Kidney epithelial cell (primary cell): ENCODE data around the gene ZNF793. TPM values are rescaled to one million over a fixed set of nuclear protein-coding genes. Genes with fewer than 3 reads are reported as not detected.
A peak's percentile ranks its signal among the peaks of the same experiment; 100 is the strongest.

ENCODE experiments used
- DNase-seq: peaks from one replicate; pipeline ENCODE4 v3.0.0-alpha.2; 2010; ENCODE audit warnings: low read depth
- H3K27me3 ChIP-seq: 2 replicates; pipeline ENCODE4 v1.6.0; 2011; ENCODE audit warnings: low read length; ENCODE audit not compliant: control insufficient read depth, insufficient read depth
- H3K36me3 ChIP-seq: 2 replicates; pipeline ENCODE4 v1.5.1; 2011; ENCODE audit warnings: low read length; ENCODE audit not compliant: control insufficient read depth, insufficient read depth
- H3K4me3 ChIP-seq: 2 replicates; pipeline ENCODE4 v1.5.1; 2011; ENCODE audit warnings: low read depth, mild to moderate bottlenecking, control low read depth, low read length
- total RNA-seq: library from RNA; depleted of rRNA; stranded (reverse); fragments of >200 nt; gene quantifications from 2 replicates; pipeline ENCODE4 v1.2.3, GENCODE V29; 2015
- TF ChIP-seq, protein P1 (sequence below): IDR thresholded peaks from 2 replicates; pipeline ENCODE4 v1.5.1; 2011; ENCODE audit warnings: mild to moderate bottlenecking, moderate library complexity, low read length, control low read depth, inconsistent platforms; ENCODE audit not compliant: insufficient read depth, poor library complexity, severe bottlenecking

The ZNF793 gene
- total RNA-seq, 1 donor from 2014 or later: 7.7 TPM

GRCh38 chr19:37470216-37470615, 36.5 kb upstream of the ZNF793 start:
- DNase-seq: no peak
- TF ChIP-seq, protein P1, sequence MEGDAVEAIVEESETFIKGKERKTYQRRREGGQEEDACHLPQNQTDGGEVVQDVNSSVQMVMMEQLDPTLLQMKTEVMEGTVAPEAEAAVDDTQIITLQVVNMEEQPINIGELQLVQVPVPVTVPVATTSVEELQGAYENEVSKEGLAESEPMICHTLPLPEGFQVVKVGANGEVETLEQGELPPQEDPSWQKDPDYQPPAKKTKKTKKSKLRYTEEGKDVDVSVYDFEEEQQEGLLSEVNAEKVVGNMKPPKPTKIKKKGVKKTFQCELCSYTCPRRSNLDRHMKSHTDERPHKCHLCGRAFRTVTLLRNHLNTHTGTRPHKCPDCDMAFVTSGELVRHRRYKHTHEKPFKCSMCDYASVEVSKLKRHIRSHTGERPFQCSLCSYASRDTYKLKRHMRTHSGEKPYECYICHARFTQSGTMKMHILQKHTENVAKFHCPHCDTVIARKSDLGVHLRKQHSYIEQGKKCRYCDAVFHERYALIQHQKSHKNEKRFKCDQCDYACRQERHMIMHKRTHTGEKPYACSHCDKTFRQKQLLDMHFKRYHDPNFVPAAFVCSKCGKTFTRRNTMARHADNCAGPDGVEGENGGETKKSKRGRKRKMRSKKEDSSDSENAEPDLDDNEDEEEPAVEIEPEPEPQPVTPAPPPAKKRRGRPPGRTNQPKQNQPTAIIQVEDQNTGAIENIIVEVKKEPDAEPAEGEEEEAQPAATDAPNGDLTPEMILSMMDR: no peak
- H3K36me3 ChIP-seq: no peaks in the 10 kb centered on the region
- no peak overlapping the region for H3K4me3 ChIP-seq
- no peaks in the 10 kb centered on the region for H3K27me3 ChIP-seq

DNA sequence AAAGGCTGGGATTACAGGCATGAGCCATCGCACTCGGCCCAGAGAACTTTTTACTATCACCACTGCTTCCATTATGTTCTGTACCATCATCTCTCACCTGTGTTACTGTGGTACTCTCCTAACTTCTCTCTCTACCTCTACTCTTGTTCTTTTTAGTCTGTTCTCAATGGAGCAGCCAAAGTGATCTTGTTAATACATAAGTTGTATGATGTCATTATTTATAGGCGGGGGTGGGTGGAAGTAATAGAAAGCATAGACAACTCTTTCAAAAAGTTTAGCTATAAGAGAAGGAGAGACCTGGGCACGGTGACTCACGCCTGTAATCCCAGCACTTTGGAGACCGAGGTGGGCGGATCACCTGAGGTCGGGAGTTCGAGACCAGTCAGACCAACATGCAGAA, 34.6 kb upstream of the ZNF793 start:
- Histone ChIP-seq H3K36me3 (peaks cover 2% of the 10 kb centered on the region), H3K27me3 (no peaks in the 10 kb centered on the region), H3K4me3 (no peak overlapping the region)
- TF ChIP-seq, protein P1: no peak
- DNase-seq: no peak

- DNase-seq: no peak
- Histone ChIP-seq H3K36me3 (peaks cover 2% of the 10 kb centered on the region), H3K4me3 (no peak overlapping the region), H3K27me3 (no peaks in the 10 kb centered on the region)
- TF ChIP-seq, protein P1: no peak
Observed at GRCh38 chr19:37484406-37485168, 22.2 kb upstream of the ZNF793 start.

DNA sequence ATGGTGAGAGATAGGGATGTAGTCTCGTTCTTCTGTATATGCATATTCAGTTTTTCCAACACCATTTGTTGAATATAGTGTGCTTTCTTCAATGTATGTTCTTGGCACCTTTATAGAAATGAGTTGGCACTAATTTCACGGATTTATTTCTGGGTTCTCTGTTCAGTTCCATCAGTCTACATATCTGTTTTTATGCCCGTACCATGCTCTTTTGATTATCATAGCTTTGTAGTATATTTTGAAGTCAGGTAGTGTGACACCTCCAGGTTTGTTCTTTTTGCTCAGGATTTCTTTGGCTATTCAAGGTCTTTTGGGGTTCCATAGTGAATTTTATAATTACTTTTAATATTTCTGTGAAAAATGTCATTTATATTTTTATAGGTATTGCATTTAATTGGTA, 14.5 kb upstream of the ZNF793 start:
- H3K4me3 ChIP-seq: no peak overlapping the region
- H3K27me3 ChIP-seq: no peaks in the 10 kb centered on the region
- TF ChIP-seq, protein P1: no peak
- H3K36me3 ChIP-seq: no peaks in the 10 kb centered on the region
- DNase-seq: no peak

DNA sequence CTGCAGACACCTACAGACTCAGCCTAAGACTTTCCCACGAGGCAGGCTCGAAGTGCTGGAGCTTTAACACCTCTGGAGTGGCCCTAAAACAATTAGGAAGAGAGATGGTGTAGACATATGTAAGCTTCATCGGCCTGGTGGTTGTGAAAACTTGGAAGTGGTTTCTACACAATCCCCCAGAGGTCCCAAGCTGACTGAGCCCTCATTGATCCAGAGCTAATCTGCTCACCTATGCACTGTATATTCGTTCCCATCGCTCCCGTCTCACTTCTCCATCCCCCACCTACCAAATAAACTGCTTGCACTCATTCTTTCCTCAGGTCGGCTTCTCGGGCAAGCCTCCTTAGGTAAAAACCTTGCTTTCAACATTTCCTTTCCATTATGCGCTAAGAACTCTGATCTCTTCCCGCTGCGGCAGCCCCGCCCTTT, 767 bp upstream of the ZNF793 start:
- peak overlapping the region; percentile 75 for H3K4me3 ChIP-seq
- DNase-seq: no peak
- no peaks in the 10 kb centered on the region for H3K27me3 ChIP-seq
- no peaks in the 10 kb centered on the region for H3K36me3 ChIP-seq
- TF ChIP-seq, protein P1: no peak

- DNase-seq: no peak
- Histone ChIP-seq H3K27me3 (no peaks in the 10 kb centered on the region), H3K36me3 (no peaks in the 10 kb centered on the region), H3K4me3 (peak overlapping the region; percentile 75)
- TF ChIP-seq, protein P1: no peak
Observed at GRCh38 chr19:37507167-37507464, 377 bp downstream of the ZNF793 start.
